ENCODE measurements around the gene GPC6.

GPC6 gene

GRCh38 chr13:93716623-93717022, 490.0 kb downstream of the GPC6 start:
- in situ Hi-C loops (cut with HindIII; ENCODE audit: low pct_ligation_motif_present, low sequenced_read_pairs) = no loop called here
- TF ChIP-seq CTCF (IDR thresholded peaks at IDR 0.05; ENCODE audit: low read depth, low read length, missing control alignments) = no peak
- Histone ChIP-seq H3K36me3 (replicated peaks) (no peaks in the 10 kb centered on the region), H3K27me3 (replicated peaks) (no peaks in the 10 kb centered on the region), H3K27ac (no peak overlapping the region), H3K4me3 (ENCODE audit: low read depth, low read length) (no peak overlapping the region)
- DNase-seq = no peak

GRCh38 chr13:93721483-93721882, 494.9 kb downstream of the GPC6 start:
- no peaks in the 10 kb centered on the region for H3K27me3 ChIP-seq (replicated peaks)
- TF ChIP-seq CTCF (IDR thresholded peaks at IDR 0.05; ENCODE audit: low read depth, low read length, missing control alignments) = no peak
- no peaks in the 10 kb centered on the region for H3K36me3 ChIP-seq (replicated peaks)
- H3K4me3 ChIP-seq (ENCODE audit: low read depth, low read length) = no peak overlapping the region
- DNase-seq = no peak
- in situ Hi-C loops (cut with HindIII; ENCODE audit: low pct_ligation_motif_present, low sequenced_read_pairs) = no loop called here
- no peak overlapping the region for H3K27ac ChIP-seq

- in situ Hi-C loops (cut with HindIII; ENCODE audit: low pct_ligation_motif_present, low sequenced_read_pairs) = no loop called here
Measured at GRCh38 chr13:93723316-93723715, 496.7 kb downstream of the GPC6 start.

GRCh38 chr13:93724187-93724586, 497.6 kb downstream of the GPC6 start:
- in situ Hi-C loops (cut with HindIII; ENCODE audit: low pct_ligation_motif_present, low sequenced_read_pairs) = no loop called here
- Histone ChIP-seq H3K27me3 (replicated peaks) (no peaks in the 10 kb centered on the region), H3K36me3 (replicated peaks) (no peaks in the 10 kb centered on the region), H3K4me3 (ENCODE audit: low read depth, low read length) (no peak overlapping the region), H3K27ac (no peak overlapping the region)
- no peak for TF ChIP-seq CTCF (IDR thresholded peaks at IDR 0.05; ENCODE audit: low read depth, low read length, missing control alignments)
- no peak for DNase-seq

More at GRCh38 chr13:93723316-93723715, 496.7 kb downstream of the GPC6 start:
- Histone ChIP-seq H3K27ac (no peak overlapping the region), H3K27me3 (replicated peaks) (no peaks in the 10 kb centered on the region), H3K4me3 (ENCODE audit: low read depth, low read length) (no peak overlapping the region), H3K36me3 (replicated peaks) (no peaks in the 10 kb centered on the region)
- DNase-seq = peak; percentile 34
- no peak for TF ChIP-seq CTCF (IDR thresholded peaks at IDR 0.05; ENCODE audit: low read depth, low read length, missing control alignments)

GRCh38 chr13:93726173-93726957, 499.8 kb downstream of the GPC6 start:
- no peak for TF ChIP-seq CTCF (IDR thresholded peaks at IDR 0.05; ENCODE audit: low read depth, low read length, missing control alignments)
- in situ Hi-C loops (cut with HindIII; ENCODE audit: low pct_ligation_motif_present, low sequenced_read_pairs) = no loop called here
- DNase-seq = no peak
- H3K27me3 ChIP-seq (replicated peaks) = no peaks in the 10 kb centered on the region
- H3K4me3 ChIP-seq (ENCODE audit: low read depth, low read length) = no peak overlapping the region
- H3K27ac ChIP-seq = no peak overlapping the region
- H3K36me3 ChIP-seq (replicated peaks) = no peaks in the 10 kb centered on the region

All from brain microvascular endothelial cell (primary cell).